Measurements from ENCODE around the gene LKAAEAR1.

The LKAAEAR1 gene

GRCh38 chr20:64037199-64037497 is 47.0 kb downstream of the LKAAEAR1 start:
- no peak for DNase-seq (ENCODE audit: low read depth)

DNA sequence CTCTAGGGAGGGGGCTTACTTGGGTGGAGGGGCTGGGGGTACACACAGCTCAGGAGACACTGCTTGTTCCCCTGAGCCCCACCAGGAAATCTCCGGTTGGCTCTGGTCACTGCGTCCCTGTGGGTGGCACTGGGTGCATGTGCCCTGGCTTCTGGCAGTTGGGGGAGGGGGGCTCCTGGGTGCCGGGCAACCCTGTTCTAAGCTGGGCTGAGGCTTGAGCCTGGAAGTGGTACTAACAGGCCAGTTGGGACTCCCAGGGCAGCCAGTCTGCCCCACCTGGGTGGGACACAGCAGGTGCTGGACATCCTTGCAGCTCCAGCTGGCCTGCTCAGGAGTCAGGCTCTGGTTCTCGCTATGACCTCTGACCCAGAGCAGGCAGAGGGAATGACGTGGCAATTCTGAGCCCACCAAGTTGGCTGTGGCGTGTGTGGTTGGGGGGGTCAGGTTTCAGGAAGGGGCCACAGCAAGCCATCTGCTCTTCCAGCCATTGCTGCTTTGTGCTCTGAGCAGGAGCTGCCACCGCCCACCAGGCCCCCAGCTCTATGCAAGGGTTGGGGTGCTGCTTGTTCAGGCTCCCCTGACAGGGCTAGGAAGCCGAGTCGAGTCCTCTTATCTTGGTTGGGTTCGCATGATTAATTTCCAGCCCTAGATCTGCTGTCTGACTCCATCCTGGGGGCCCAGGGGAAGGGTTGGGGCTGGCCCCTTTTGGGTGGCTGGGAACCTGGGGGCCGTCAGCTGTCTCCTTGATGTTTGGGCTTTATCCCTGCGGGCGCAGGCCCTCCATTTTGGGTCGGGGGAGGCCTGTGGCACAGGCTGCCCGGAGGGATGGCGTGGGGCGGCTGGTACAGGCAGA is 47.6 kb downstream of the LKAAEAR1 start:
- DNase-seq (ENCODE audit: low read depth): no peak

- no peak for DNase-seq (ENCODE audit: low read depth)
Measured at GRCh38 chr20:64035933-64036345, 48.3 kb downstream of the LKAAEAR1 start, which contains the start of gene C20orf204. TSS of gene C20orf204 (plus strand) at chr20:64036182. CDS start at chr20:64036324, 142 bp downstream.

GRCh38 chr20:64035066-64035932 is 48.9 kb downstream of the LKAAEAR1 start:
- no peak for DNase-seq (ENCODE audit: low read depth)

DNA sequence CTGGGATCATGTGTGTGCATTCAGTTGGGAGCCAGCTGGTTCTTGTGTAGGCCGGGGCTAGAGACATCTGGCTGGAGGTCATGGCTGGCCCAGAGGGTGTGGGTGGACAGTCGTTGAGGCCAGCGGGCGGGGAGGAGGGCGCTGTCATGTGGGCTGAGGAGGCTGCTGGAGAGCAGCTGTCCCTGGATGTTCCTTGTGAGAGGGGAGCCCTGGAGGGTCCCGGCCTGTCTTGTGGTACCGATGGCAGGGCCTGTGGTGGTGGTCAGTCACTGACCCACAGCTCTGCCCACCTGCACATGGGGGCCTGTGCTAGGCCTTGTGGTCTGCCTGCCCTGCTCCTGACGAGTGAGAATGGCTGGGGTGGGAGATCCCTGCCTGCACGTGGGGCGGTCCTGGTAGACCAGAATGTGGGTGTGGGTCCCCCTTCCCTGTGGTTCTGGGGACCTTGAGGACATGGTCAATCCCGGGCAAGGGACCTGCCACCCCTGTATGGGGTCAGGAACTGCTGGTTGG is 50.2 kb downstream of the LKAAEAR1 start:
- no peak for DNase-seq (ENCODE audit: low read depth)

Data from stimulated activated CD4-positive, alpha-beta T cell treated with anti-CD3 and anti-CD28 coated beads, Interleukin-2, amount 100 ng/mL, for 4 hours (primary cell).